Endothelial cell of umbilical vein (primary cell): ENCODE data around the gene ANTXRL.
"Not testable (repeated sequence)": the region's sequence is repeated elsewhere in the genome, so short reads cannot be mapped to it uniquely, and the experiment has no call there.

Experiments
- EZH2 ChIP-seq: IDR thresholded peaks from 2 replicates; pipeline ENCODE4 v1.6.1; 2012; ENCODE audit warnings: borderline replicate concordance, low read depth, mild to moderate bottlenecking, moderate library complexity, low read length, inconsistent platforms; ENCODE audit not compliant: severe bottlenecking
- FOS ChIP-seq: IDR thresholded peaks from 2 replicates; pipeline ENCODE4 v1.6.1; 2011; ENCODE audit warnings: mild to moderate bottlenecking, low read length, moderate library complexity, borderline replicate concordance; ENCODE audit not compliant: insufficient read depth
- GATA2 ChIP-seq: IDR thresholded peaks from 2 replicates; pipeline ENCODE4 v1.7.0; 2011; ENCODE audit warnings: low read depth, mild to moderate bottlenecking, moderate library complexity, mixed read lengths, low read length; ENCODE audit not compliant: insufficient read length, insufficient read depth
- JUN ChIP-seq: IDR thresholded peaks from 2 replicates; pipeline ENCODE4 v1.6.1; 2011; ENCODE audit warnings: borderline replicate concordance, low read depth; ENCODE audit not compliant: insufficient read length, insufficient read depth
- MYC ChIP-seq: IDR thresholded peaks from one replicate; pipeline ENCODE4 v1.6.1; 2011; ENCODE audit warnings: mild to moderate bottlenecking, low read depth, low read length
- POLR2A ChIP-seq: IDR thresholded peaks from 2 replicates; pipeline ENCODE4 v1.6.1; 2012; ENCODE audit warnings: low read depth, mild to moderate bottlenecking, control low read depth, low read length
- POLR2AphosphoS5 ChIP-seq: IDR thresholded peaks from 2 replicates; pipeline ENCODE4 v1.6.1; 2012; ENCODE audit warnings: low read depth, mild to moderate bottlenecking, control low read depth, low read length, moderate library complexity; ENCODE audit not compliant: insufficient read depth
- TF ChIP-seq, protein P1 (sequence below), 2 donors: IDR thresholded peaks; 1 replicate in 1 of 2; 2 replicates in 1 of 2; pipeline ENCODE4 v1.5.1; 2011; ENCODE audit warnings: low read length in 2 of 2, mild to moderate bottlenecking in 2 of 2, moderate library complexity in 2 of 2, control low read depth in 1 of 2, inconsistent platforms in 1 of 2, low read depth in 1 of 2; ENCODE audit not compliant: insufficient read depth in 1 of 2; ENCODE audit errors: extremely low read depth in 1 of 2
- TF ChIP-seq, protein P2 (sequence below): IDR thresholded peaks from 2 replicates; pipeline ENCODE4 v1.6.1; 2011; ENCODE audit not compliant: insufficient read depth, insufficient read length

GRCh38 chr10:46377651-46378050, 90.9 kb downstream of the ANTXRL start:
- TF ChIP-seq, protein P1, sequence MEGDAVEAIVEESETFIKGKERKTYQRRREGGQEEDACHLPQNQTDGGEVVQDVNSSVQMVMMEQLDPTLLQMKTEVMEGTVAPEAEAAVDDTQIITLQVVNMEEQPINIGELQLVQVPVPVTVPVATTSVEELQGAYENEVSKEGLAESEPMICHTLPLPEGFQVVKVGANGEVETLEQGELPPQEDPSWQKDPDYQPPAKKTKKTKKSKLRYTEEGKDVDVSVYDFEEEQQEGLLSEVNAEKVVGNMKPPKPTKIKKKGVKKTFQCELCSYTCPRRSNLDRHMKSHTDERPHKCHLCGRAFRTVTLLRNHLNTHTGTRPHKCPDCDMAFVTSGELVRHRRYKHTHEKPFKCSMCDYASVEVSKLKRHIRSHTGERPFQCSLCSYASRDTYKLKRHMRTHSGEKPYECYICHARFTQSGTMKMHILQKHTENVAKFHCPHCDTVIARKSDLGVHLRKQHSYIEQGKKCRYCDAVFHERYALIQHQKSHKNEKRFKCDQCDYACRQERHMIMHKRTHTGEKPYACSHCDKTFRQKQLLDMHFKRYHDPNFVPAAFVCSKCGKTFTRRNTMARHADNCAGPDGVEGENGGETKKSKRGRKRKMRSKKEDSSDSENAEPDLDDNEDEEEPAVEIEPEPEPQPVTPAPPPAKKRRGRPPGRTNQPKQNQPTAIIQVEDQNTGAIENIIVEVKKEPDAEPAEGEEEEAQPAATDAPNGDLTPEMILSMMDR (IDR thresholded peaks at IDR 0.05; ENCODE audit: extremely low read depth in 1 of 2, insufficient read depth in 1 of 2, low read depth in 1 of 2, low read length in 2 of 2), result not testable (repeated sequence)
- TF ChIP-seq EZH2, POLR2A, POLR2AphosphoS5, MYC, GATA2, JUN, FOS: not testable (repeated sequence)
- TF ChIP-seq, protein P2, sequence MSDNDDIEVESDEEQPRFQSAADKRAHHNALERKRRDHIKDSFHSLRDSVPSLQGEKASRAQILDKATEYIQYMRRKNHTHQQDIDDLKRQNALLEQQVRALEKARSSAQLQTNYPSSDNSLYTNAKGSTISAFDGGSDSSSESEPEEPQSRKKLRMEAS, result not testable (repeated sequence)
